Motor neuron (in vitro differentiated cells): Measurements from ENCODE around the gene CIAO3. TPM values are rescaled to one million over a fixed set of nuclear protein-coding genes. Genes with fewer than 3 reads are reported as not detected.

Experiments
- ATAC-seq, 8 experiments: fragments of 200-7000 bp; cut with Tn5 transposase; replicated peaks in 6 of 8; 2 replicates each; pipeline ENCODE4 v1.8.0; 2021; ENCODE audit warnings: mild to moderate bottlenecking in 8 of 8, moderate library complexity in 8 of 8
- H3K27ac ChIP-seq, 2 donors: fragments of 250-450 bp; sonication (Bioruptor Pico); 2 replicates each; pipeline ENCODE4 v1.9.0; 2021; ENCODE audit warnings: antibody characterized with exemption in 2 of 2, mild to moderate bottlenecking in 2 of 2, moderate library complexity in 1 of 2
- H3K4me1 ChIP-seq, 2 donors: fragments of 250-450 bp; sonication (Bioruptor Pico); replicated peaks in 1 of 2; 2 replicates each; pipeline ENCODE4 v1.6.1; 2021; ENCODE audit warnings: antibody characterized with exemption in 2 of 2, mild to moderate bottlenecking in 2 of 2, moderate library complexity in 1 of 2
- H3K4me3 ChIP-seq, 5 donors: fragments of 250-450 bp; sonication (Bioruptor Pico); 2 replicates each; pipeline ENCODE4 v1.9.0; 2021; ENCODE audit warnings: antibody characterized with exemption in 5 of 5, mild to moderate bottlenecking in 5 of 5, moderate library complexity in 4 of 5
- WGBS, 10 experiments: fragments of 450-650 bp; shearing (Covaris generic); methylation state at CpG; one replicate each; pipeline ENCODE4 v1.0.0; 2022; 5-methylcytosine and 5-hydroxymethylcytosine counted together
- in situ Hi-C, 9 experiments: fragments of 400-800 bp; cut with MboI; loops; one replicate each; pipeline ENCODE4 v1.15.0; 2021; ENCODE audit warnings: low sequenced_read_pairs in 9 of 9, low pct_unique_long_range_greater_than_20kb in 2 of 9; ENCODE audit not compliant: unreplicated experiment in 9 of 9
- total RNA-seq, 8 experiments: library from RNA; unstranded; fragments of 300-600 nt; gene quantifications; 2 replicates each; pipeline versions ENCODE4 v1.2.3 to v1.2.4, GENCODE V29; 2022

CIAO3 gene
- total RNA-seq, 8 experiments from 2014 or later = 15.0 to 30.5 (median 24.9) TPM

DNA sequence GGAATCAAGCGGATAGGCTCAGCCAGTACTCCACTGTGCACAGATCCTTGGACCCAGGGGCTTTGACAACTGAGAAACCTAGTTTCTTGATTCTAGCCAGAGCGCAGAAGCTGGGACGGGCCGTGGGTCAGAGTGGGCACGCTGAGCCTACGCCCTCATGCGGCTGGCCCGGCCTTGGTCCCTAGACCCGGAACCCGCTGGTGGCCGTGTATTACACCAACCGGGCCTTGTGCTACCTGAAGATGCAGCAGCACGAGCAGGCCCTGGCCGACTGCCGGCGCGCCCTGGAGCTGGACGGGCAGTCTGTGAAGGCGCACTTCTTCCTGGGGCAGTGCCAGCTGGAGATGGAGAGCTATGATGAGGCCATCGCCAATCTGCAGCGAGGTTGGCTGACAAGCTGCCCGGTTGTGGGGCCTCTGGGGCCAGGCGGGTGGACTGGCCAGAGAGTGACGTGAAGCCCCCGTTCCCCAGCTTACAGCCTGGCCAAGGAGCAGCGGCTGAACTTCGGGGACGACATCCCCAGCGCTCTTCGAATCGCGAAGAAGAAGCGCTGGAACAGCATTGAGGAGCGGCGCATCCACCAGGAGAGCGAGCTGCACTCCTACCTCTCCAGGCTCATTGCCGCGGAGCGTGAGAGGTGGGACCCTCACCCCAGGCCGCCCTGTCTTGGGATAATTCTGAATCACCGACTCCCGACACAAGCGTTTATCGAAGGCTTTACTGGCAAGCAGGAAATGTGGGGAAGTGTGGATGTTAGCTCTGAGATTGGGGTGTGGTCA lies 59.6 kb downstream of the CIAO3 start:
- H3K27ac ChIP-seq = peak overlapping the region; percentile 87 to 94
- 12 to 96% (median 72%) methylated on average over 4 to 10 of the region's 44 CpGs; no CpG with 5 or more reads in 7 of the 10 experiments for WGBS, 10 experiments
- in situ Hi-C loops = no loop called here
- ATAC-seq = no peak
- H3K4me1 ChIP-seq = peaks cover 34 to 38% of the 10 kb centered on the region in 2 donors
- H3K4me3 ChIP-seq = peak overlapping the region; percentile 52 to 97 (median 70)

DNA sequence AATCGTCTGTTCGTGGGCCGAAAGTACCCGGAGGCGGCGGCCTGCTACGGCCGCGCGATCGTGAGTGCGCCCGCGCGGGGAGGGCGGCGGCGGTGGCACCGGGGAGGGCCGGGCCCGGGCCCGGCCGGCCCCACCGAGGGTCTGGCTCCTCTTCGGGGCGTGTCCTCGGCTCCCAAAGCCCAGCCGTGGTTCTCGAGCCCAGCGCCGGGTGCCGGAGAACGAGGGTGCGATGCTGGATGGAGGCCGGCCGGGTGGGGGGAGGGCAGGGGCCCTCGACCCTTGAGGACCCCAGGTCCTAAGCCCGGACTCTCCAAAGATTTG lies 60.2 kb downstream of the CIAO3 start:
- peak overlapping the region; percentile 52 to 97 (median 70) for H3K4me3 ChIP-seq
- in situ Hi-C loops = no loop called here
- peaks cover 36 to 40% of the 10 kb centered on the region in 2 donors for H3K4me1 ChIP-seq
- ATAC-seq = peak in 2 of 8 experiments; percentile 0 to 6
- peak overlapping the region; percentile 87 to 94 for H3K27ac ChIP-seq
- 0 to 2% methylated on average over 2 to 9 of the region's 38 CpGs; no CpG with 5 or more reads in 8 of the 10 experiments for WGBS, 10 experiments

DNA sequence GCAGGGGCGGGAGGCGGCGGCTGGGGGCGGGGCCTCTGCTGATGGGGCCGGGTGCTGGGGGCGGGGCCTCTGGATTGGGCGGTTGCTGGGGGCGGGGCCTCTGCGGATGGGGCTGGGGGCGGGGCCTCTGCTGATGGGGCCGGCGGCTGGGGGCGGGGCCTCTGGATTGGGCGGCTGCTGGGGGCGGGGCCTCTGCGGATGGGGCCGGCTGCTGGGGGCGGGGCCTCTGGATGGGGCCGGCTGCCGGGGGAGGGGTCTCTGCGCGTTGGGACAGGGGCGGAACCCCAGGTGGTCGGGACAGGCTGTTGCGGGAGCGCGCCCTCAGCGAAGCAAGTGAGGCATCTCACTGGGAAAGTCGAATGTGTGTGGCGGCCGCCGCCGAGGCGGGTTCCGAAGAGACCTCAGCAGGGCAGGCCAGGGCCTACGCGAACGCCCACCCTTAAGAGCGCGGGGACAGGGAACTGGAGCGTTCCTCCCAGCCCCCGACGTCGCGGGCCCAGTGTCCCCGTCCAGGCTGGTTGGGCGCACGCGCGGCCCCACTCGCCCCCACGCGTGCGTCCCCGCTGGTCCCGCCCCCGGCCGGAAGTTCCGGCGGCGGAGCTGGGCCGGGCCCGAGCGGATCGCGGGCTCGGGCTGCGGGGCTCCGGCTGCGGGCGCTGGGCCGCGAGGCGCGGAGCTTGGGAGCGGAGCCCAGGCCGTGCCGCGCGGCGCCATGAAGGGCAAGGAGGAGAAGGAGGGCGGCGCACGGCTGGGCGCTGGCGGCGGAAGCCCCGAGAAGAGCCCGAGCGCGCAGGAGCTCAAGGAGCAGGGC lies 60.8 kb downstream of the CIAO3 start, which contains the start of gene STUB1:
STUB1 (plus strand) TSS at position 597 of the 811 bp plus-strand sequence; CDS start at position 713, 116 bp downstream.
- Histone ChIP-seq H3K4me3 (peak within 1 kb of the TSS; percentile 52 to 97 (median 70)), H3K27ac (peak within 1 kb of the TSS; percentile 97 to 98), H3K4me1 (peaks cover 38 to 41% of the 10 kb centered on the region in 2 donors)
- WGBS, 10 experiments = no CpG with 5 or more reads among the region's 91 CpGs
- in situ Hi-C loops = no loop called here
- ATAC-seq = peak; percentile 24 to 47 (median 35)

Other genes starting within 250 kb of the CIAO3 start
- gene CAPN15, start 213.3 kb downstream of the CIAO3 start, total RNA-seq = 10 to 100 TPM in 4 of 8 experiments, 1 to 10 TPM in 4; 7.1 to 46.4 (median 12.7) TPM
- under 1 TPM in 5 of 8 experiments, not detected in 3; 0.05 to 0.85 (median 0.24) TPM for gene PRR35, start 180.6 kb downstream of the CIAO3 start, total RNA-seq
- gene NHLRC4, start 174.0 kb downstream of the CIAO3 start, total RNA-seq = 1 to 10 TPM in 5 of 8 experiments, under 1 TPM in 3; 0.33 to 2.2 (median 1.0) TPM
- gene PIGQ, start 171.0 kb downstream of the CIAO3 start, total RNA-seq = 10 to 100 TPM; 17.0 to 56.1 (median 26.0) TPM
- 10 to 100 TPM in 7 of 8 experiments, 1 to 10 TPM in 1; 9.3 to 23.8 (median 17.1) TPM for gene RAB40C, start 150.9 kb downstream of the CIAO3 start, total RNA-seq
- 1 to 10 TPM in 2 of 8 experiments, under 1 TPM in 6; 0.14 to 9.0 (median 0.54) TPM for gene WFIKKN1, start 110.0 kb downstream of the CIAO3 start, total RNA-seq
- 10 to 100 TPM; 52.5 to 97.9 (median 66.7) TPM for gene METTL26, start 104.7 kb downstream of the CIAO3 start, total RNA-seq
- 10 to 100 TPM; 10.3 to 58.8 (median 31.3) TPM for gene MCRIP2, start 99.2 kb downstream of the CIAO3 start, total RNA-seq
- 10 to 100 TPM in 7 of 8 experiments, 1 to 10 TPM in 1; 8.0 to 62.4 (median 16.4) TPM for gene WDR90, start 91.6 kb downstream of the CIAO3 start, total RNA-seq
- gene RHOT2, start 72.9 kb downstream of the CIAO3 start, total RNA-seq = 100 to 1,000 TPM in 2 of 8 experiments, 10 to 100 TPM in 6; 30.6 to 119 (median 51.7) TPM
- gene RHBDL1, start 65.3 kb downstream of the CIAO3 start, total RNA-seq = 1 to 10 TPM; 1.0 to 8.5 (median 3.3) TPM
- gene STUB1, start 60.6 kb downstream of the CIAO3 start, total RNA-seq = 100 to 1,000 TPM in 3 of 8 experiments, 10 to 100 TPM in 5; 39.9 to 144 (median 79.4) TPM
- gene JMJD8, start 56.7 kb downstream of the CIAO3 start, total RNA-seq = 10 to 100 TPM; 18.1 to 56.4 (median 33.2) TPM
- gene WDR24, start 50.6 kb downstream of the CIAO3 start, total RNA-seq = 10 to 100 TPM in 4 of 8 experiments, 1 to 10 TPM in 4; 6.0 to 18.9 (median 11.5) TPM
- gene FBXL16, start 35.2 kb downstream of the CIAO3 start, total RNA-seq = 10 to 100 TPM in 3 of 8 experiments, 1 to 10 TPM in 2, under 1 TPM in 3; 0.31 to 13.5 (median 6.3) TPM
- gene METRN, start 25.9 kb downstream of the CIAO3 start, total RNA-seq = 100 to 1,000 TPM in 2 of 8 experiments, 10 to 100 TPM in 6; 10.1 to 402 (median 34.9) TPM
- gene ANTKMT, start 19.9 kb downstream of the CIAO3 start, total RNA-seq = 10 to 100 TPM; 21.6 to 30.5 (median 24.5) TPM
- gene CCDC78, start 14.6 kb downstream of the CIAO3 start, total RNA-seq = 10 to 100 TPM in 1 of 8 experiments, 1 to 10 TPM in 7; 2.7 to 26.1 (median 4.6) TPM
- 10 to 100 TPM in 6 of 8 experiments, 1 to 10 TPM in 2; 6.6 to 36.6 (median 14.2) TPM for gene HAGHL, start 13.9 kb downstream of the CIAO3 start, total RNA-seq
- under 1 TPM in 3 of 8 experiments, not detected in 5; 0.23 to 0.63 (median 0.43) TPM for gene MSLN, start 19.7 kb upstream of the CIAO3 start, total RNA-seq
- 10 to 100 TPM in 7 of 8 experiments, 1 to 10 TPM in 1; 8.7 to 32.7 (median 15.8) TPM for gene RPUSD1, start 47.4 kb upstream of the CIAO3 start, total RNA-seq
- gene CHTF18, start 47.6 kb upstream of the CIAO3 start, total RNA-seq = 10 to 100 TPM in 6 of 8 experiments, 1 to 10 TPM in 2; 2.5 to 41.5 (median 12.4) TPM
- gene GNG13, start 59.7 kb upstream of the CIAO3 start, total RNA-seq = 1 to 10 TPM in 2 of 8 experiments, under 1 TPM in 3, not detected in 3; 0.56 to 2.8 (median 0.85) TPM
- gene LMF1, start 230.0 kb upstream of the CIAO3 start, total RNA-seq = 10 to 100 TPM in 3 of 8 experiments, 1 to 10 TPM in 5; 5.1 to 20.0 (median 9.2) TPM
- gene SOX8, start 240.8 kb upstream of the CIAO3 start, total RNA-seq = 10 to 100 TPM in 2 of 8 experiments, 1 to 10 TPM in 3, under 1 TPM in 3; 0.51 to 16.3 (median 4.2) TPM